CD4-positive, alpha-beta T cell (primary cell): Measurements from ENCODE around the gene TMCC3. TPM values are rescaled to one million over a fixed set of nuclear protein-coding genes. Genes with fewer than 3 reads are reported as not detected.

Experiments used
- ATAC-seq: fragments of 200-7000 bp; cut with Tn5 transposase; one replicate; pipeline ENCODE4 v1.10.0; 2022; ENCODE audit warnings: mild to moderate bottlenecking; ENCODE audit not compliant: poor library complexity
- CTCF ChIA-PET: fragments of 350-600 bp; sonication (Branson Sonifier 250); formaldehyde crosslinking; loops from one replicate; lab custom pipeline; 2021; ENCODE audit warnings: antibody characterized with exemption, inconsistent platforms; lab: Charles Lee
- POLR2A ChIA-PET: fragments of 350-600 bp; sonication (Branson Sonifier 250); formaldehyde crosslinking; loops from one replicate; lab custom pipeline; 2021; ENCODE audit warnings: antibody characterized with exemption, inconsistent platforms; lab: Charles Lee
- DNase-seq, 14 experiments: peaks; one replicate each; pipeline ENCODE4 v3.0.0-alpha.2; 2013 to 2020; ENCODE audit warnings: mixed read lengths in 2 of 14
- H3K27ac ChIP-seq, 2 donors: one replicate each; pipeline versions ENCODE4 v1.5.1 to v1.7.0; 2013; ENCODE audit warnings: low read length in 2 of 2, low read depth in 1 of 2, mild to moderate bottlenecking in 1 of 2
- H3K27me3 ChIP-seq, 2 experiments: 1 replicate in 1 of 2; 2 replicates in 1 of 2; pipeline versions ENCODE4 v1.6.1 to v1.7.0; 2013; ENCODE audit warnings: low read length in 2 of 2, control low read depth in 1 of 2, mild to moderate bottlenecking in 1 of 2, moderate library complexity in 1 of 2; ENCODE audit not compliant: insufficient read depth in 2 of 2, control insufficient read depth in 1 of 2
- H3K36me3 ChIP-seq: one replicate; pipeline ENCODE4 v1.6.1; 2013; ENCODE audit warnings: low read length, control low read depth; ENCODE audit not compliant: insufficient read depth
- H3K4me1 ChIP-seq: one replicate; pipeline ENCODE4 v1.6.1; 2013; ENCODE audit warnings: low read length, control low read depth; ENCODE audit not compliant: insufficient read depth
- H3K4me3 ChIP-seq: one replicate; pipeline ENCODE4 v1.5.1; 2013; ENCODE audit warnings: mild to moderate bottlenecking, low read length, moderate library complexity
- H3K9me3 ChIP-seq, 2 experiments: 1 replicate in 1 of 2; 2 replicates in 1 of 2; pipeline versions ENCODE4 v1.6.1 to v1.7.0; 2013; ENCODE audit warnings: low read length in 2 of 2, mild to moderate bottlenecking in 2 of 2, control low read depth in 1 of 2, moderate library complexity in 1 of 2; ENCODE audit not compliant: control insufficient read depth in 1 of 2, insufficient read depth in 1 of 2
- H3K27ac Mint-ChIP-seq: one replicate; pipeline ENCODE4 v1.8.0; 2020; ENCODE audit warnings: mixed read lengths
- H3K27me3 Mint-ChIP-seq: one replicate; pipeline ENCODE4 v1.8.0; 2021; ENCODE audit warnings: mixed read lengths
- H3K36me3 Mint-ChIP-seq: one replicate; pipeline ENCODE4 v1.8.0; 2021; ENCODE audit warnings: low read depth, mixed read lengths
- H3K4me1 Mint-ChIP-seq: one replicate; pipeline ENCODE4 v1.8.0; 2021; ENCODE audit warnings: low read depth, mixed read lengths
- H3K4me3 Mint-ChIP-seq: one replicate; pipeline ENCODE4 v1.8.0; 2020; ENCODE audit warnings: mild to moderate bottlenecking, mixed read lengths
- H3K9me3 Mint-ChIP-seq: one replicate; pipeline ENCODE4 v1.8.0; 2020; ENCODE audit warnings: mixed read lengths
- intact Hi-C, 2 experiments: fragments of 100-400 bp; cut with DNase I in 1 of 2; cut with micrococcal nuclease in 1 of 2; formaldehyde crosslinking; loops; one replicate each; pipeline versions ENCODE4 v1.15.1 to v1.9.0; 2023 to 2025; cut with DNase I, micrococcal nuclease
- total RNA-seq, 174 experiments: library from RNA in 2 of 174; stranded (reverse) in 2 of 174; gene quantifications; one replicate each; pipeline ENCODE4 v1.2.3 and lab custom pipeline; 2021 to 2026
- TF ChIP-seq, protein P1 (sequence below): fragments of 200-600 bp; IDR thresholded peaks from one replicate; pipeline ENCODE4 v1.8.0; 2022; ENCODE audit warnings: antibody characterized with exemption, mild to moderate bottlenecking

TMCC3 gene
- total RNA-seq, 2 experiments from 2014 or later: 0.78 to 1.3 TPM

DNA sequence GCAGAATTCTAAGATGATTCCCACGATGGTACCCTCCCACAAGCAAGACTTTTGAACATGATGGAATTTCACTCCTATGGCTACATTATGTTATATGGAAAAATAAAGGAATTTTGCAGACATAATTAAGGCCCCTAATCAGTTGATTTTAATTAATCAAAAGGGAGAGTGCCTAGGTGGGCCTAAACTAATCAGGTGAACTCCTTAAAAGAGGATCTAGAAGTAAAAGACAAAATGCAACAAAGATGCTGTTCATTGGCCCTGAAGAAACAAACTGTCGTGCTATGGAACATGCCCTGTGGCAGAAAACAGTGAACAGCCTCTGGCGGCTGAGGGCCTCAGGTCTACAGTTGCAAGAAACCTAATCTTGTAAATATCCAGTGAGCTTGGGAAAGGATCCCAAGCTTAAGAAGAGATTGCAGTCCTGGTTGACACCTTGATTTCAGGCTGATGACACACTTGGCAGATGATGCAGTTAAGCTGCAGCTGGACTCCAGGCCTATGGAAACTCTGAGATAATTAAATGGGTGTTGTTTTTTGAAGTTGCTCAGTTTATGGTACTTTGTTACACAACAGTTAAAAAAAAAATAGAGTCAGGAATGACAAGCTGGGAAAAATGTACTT, 13.8 kb downstream of the TMCC3 start:
- ChIA-PET CTCF (no interaction called here), POLR2A (no interaction called here)
- DNase-seq (no peak), ATAC-seq (no peak)
- Mint-ChIP-seq H3K9me3 (no peaks in the 10 kb centered on the region), H3K27me3 (no peaks in the 10 kb centered on the region), H3K27ac (no peak overlapping the region), H3K36me3 (no peaks in the 10 kb centered on the region), H3K4me1 (peaks cover 6% of the 10 kb centered on the region), H3K4me3 (no peak overlapping the region)
- H3K27ac ChIP-seq: no peak overlapping the region
- H3K9me3 ChIP-seq: no peaks in the 10 kb centered on the region
- TF ChIP-seq, protein P1, sequence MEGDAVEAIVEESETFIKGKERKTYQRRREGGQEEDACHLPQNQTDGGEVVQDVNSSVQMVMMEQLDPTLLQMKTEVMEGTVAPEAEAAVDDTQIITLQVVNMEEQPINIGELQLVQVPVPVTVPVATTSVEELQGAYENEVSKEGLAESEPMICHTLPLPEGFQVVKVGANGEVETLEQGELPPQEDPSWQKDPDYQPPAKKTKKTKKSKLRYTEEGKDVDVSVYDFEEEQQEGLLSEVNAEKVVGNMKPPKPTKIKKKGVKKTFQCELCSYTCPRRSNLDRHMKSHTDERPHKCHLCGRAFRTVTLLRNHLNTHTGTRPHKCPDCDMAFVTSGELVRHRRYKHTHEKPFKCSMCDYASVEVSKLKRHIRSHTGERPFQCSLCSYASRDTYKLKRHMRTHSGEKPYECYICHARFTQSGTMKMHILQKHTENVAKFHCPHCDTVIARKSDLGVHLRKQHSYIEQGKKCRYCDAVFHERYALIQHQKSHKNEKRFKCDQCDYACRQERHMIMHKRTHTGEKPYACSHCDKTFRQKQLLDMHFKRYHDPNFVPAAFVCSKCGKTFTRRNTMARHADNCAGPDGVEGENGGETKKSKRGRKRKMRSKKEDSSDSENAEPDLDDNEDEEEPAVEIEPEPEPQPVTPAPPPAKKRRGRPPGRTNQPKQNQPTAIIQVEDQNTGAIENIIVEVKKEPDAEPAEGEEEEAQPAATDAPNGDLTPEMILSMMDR: no peak
- H3K27me3 ChIP-seq: no peaks in the 10 kb centered on the region
- H3K4me3 ChIP-seq: no peak overlapping the region
- intact Hi-C loops: no loop called here
- H3K4me1 ChIP-seq: peaks cover 8% of the 10 kb centered on the region
- no peaks in the 10 kb centered on the region for H3K36me3 ChIP-seq

DNA sequence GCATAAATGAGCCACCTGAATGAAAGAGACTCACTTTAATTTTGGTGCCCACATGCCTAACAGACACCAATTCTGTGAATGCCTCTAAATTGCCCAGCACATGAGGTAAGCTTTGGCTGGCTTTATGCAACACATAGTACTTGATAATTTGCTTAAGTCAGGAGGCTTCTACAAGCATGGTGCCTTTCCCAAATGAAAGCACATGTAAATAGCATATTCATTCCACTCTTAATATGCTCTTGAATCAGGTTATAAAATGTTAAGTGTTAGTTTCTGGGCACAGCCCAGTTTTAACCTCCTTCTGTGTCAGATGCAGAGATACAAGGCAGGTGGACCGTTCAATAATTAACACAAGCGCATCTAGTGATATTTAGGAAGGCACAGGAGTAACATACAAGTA, 15.6 kb downstream of the TMCC3 start:
- no peaks in the 10 kb centered on the region for H3K4me1 Mint-ChIP-seq

DNA sequence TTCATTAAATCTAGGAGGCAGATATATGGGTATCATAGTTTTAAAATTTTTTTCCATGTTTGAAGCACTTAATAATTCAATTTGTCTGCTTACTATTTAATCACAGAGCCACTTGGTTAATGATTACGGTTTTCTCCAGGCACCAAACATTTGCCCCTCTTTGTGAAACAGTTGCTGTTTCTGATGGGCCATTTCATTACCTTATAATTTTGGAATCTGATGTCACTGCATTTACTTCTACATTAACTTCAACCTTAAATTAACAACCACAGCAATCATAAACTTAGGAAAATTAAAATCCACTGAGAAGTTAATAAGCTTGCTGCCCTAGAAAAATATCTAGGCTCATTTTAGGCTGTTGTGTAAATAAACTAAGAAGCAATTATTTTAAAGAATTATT, 17.0 kb downstream of the TMCC3 start:
- ChIA-PET CTCF (interaction anchor here (0.7 kb wide), 1 partner anchor 19 kb away, joined by 3 read pairs; no protein-coding TSS in a partner anchor), POLR2A (no interaction called here)
- TF ChIP-seq, protein P1: no peak
- no peaks in the 10 kb centered on the region for H3K36me3 Mint-ChIP-seq
- no peak overlapping the region for H3K27ac Mint-ChIP-seq
- Histone ChIP-seq H3K4me3 (no peak overlapping the region), H3K27me3 (no peaks in the 10 kb centered on the region), H3K27ac (no peak overlapping the region), H3K4me1 (no peaks in the 10 kb centered on the region), H3K9me3 (no peaks in the 10 kb centered on the region), H3K36me3 (no peaks in the 10 kb centered on the region)
- H3K9me3 Mint-ChIP-seq: no peaks in the 10 kb centered on the region
- ATAC-seq: no peak
- H3K4me3 Mint-ChIP-seq: no peak overlapping the region
- no peak for DNase-seq
- no peaks in the 10 kb centered on the region for H3K27me3 Mint-ChIP-seq
- H3K4me1 Mint-ChIP-seq: no peaks in the 10 kb centered on the region
- intact Hi-C loops: no loop called here

More for the DNA sequence above, 15.6 kb downstream of the TMCC3 start:
- H3K27ac ChIP-seq: no peak overlapping the region
- H3K36me3 ChIP-seq: no peaks in the 10 kb centered on the region
- H3K36me3 Mint-ChIP-seq: no peaks in the 10 kb centered on the region
- H3K9me3 Mint-ChIP-seq: no peaks in the 10 kb centered on the region
- POLR2A ChIA-PET: interaction anchor here (0.6 kb wide), 1 partner anchor 1586 kb away, joined by 3 read pairs; no protein-coding TSS in a partner anchor
- no peaks in the 10 kb centered on the region for H3K9me3 ChIP-seq
- ATAC-seq (no peak), DNase-seq (no peak)
- H3K27me3 ChIP-seq: no peaks in the 10 kb centered on the region
- no peak overlapping the region for H3K27ac Mint-ChIP-seq
- H3K4me1 ChIP-seq: no peaks in the 10 kb centered on the region
- CTCF ChIA-PET: no interaction called here
- H3K27me3 Mint-ChIP-seq: no peaks in the 10 kb centered on the region
- no peak overlapping the region for H3K4me3 Mint-ChIP-seq
- TF ChIP-seq, protein P1: no peak
- H3K4me3 ChIP-seq: no peak overlapping the region
- intact Hi-C loops: no loop called here
